ENCODE measurements around the gene TTC23. TPM values are rescaled to one million over a fixed set of nuclear protein-coding genes. Genes with fewer than 3 reads are reported as not detected.

TTC23 gene
- polyA plus RNA-seq, 1 donor (not counting 4 experiments of a cell fraction or from before 2014, with no cell fraction given), result 6.7 TPM

- TF ChIP-seq CTCF (optimal IDR thresholded peaks at IDR 0.05 in 1 of 3, IDR thresholded peaks at IDR 0.05 in 1 of 3, conservative IDR thresholded peaks at IDR 0.05 in 1 of 3; ENCODE audit: extremely low read depth in 1 of 3, insufficient read depth in 2 of 3, low read length in 3 of 3) (no peak), EZH2 (IDR thresholded peaks at IDR 0.05; ENCODE audit: low read length) (no peak)
- Histone ChIP-seq H2AFZ (ENCODE audit: control insufficient read depth, low read length) (no peak overlapping the region), H3K4me1 (ENCODE audit: control insufficient read depth, extremely low read depth, insufficient read depth, low read length) (no peaks in the 10 kb centered on the region), H3K9me3 (ENCODE audit: control insufficient read depth, low read depth, low read length) (no peaks in the 10 kb centered on the region), H3K4me2 (ENCODE audit: control insufficient read depth, extremely low read depth, insufficient read depth, low read depth, low read length) (no peak overlapping the region), H3K4me3 (ENCODE audit: control insufficient read depth in 2 of 3, extremely low read depth in 1 of 3, insufficient read depth in 2 of 3, low read depth in 1 of 3, low read length in 3 of 3) (no peak overlapping the region), H3K27ac (ENCODE audit: control insufficient read depth, insufficient read depth, low read length) (no peak overlapping the region), H3K36me3 (ENCODE audit: control insufficient read depth in 2 of 2, extremely low read depth in 1 of 2, insufficient read depth in 2 of 2, low read length in 2 of 2) (no peaks in the 10 kb centered on the region), H3K27me3 (ENCODE audit: control insufficient read depth, extremely low read depth, insufficient read depth, low read length) (peaks cover 30% of the 10 kb centered on the region), H3K9ac (ENCODE audit: control insufficient read depth, extremely low read depth, insufficient read depth, low read length) (no peak overlapping the region), H4K20me1 (ENCODE audit: control insufficient read depth, extremely low read depth, insufficient read depth, low read length) (no peaks in the 10 kb centered on the region), H3K9me1 (ENCODE audit: control insufficient read depth, extremely low read depth, insufficient read depth, low read length) (no peaks in the 10 kb centered on the region), H3K79me2 (ENCODE audit: control insufficient read depth, insufficient read depth, low read length) (no peaks in the 10 kb centered on the region)
- dilution Hi-C loops (cut with MboI; ENCODE audit: extremely low pct_ligation_motif_present, low sequenced_read_pairs), result no loop called here
- DNase-seq (ENCODE audit: low read depth, low spot score), result no peak
- FAIRE-seq, result no peak
Measured at GRCh38 chr15:99109555-99110021, 139.8 kb downstream of the TTC23 start.

- Histone ChIP-seq H3K27ac (ENCODE audit: control insufficient read depth, insufficient read depth, low read length) (no peak overlapping the region), H3K9me1 (ENCODE audit: control insufficient read depth, extremely low read depth, insufficient read depth, low read length) (no peaks in the 10 kb centered on the region), H3K4me3 (ENCODE audit: control insufficient read depth in 2 of 3, extremely low read depth in 1 of 3, insufficient read depth in 2 of 3, low read depth in 1 of 3, low read length in 3 of 3) (no peak overlapping the region), H3K36me3 (ENCODE audit: control insufficient read depth in 2 of 2, extremely low read depth in 1 of 2, insufficient read depth in 2 of 2, low read length in 2 of 2) (no peaks in the 10 kb centered on the region), H3K4me2 (ENCODE audit: control insufficient read depth, extremely low read depth, insufficient read depth, low read depth, low read length) (no peak overlapping the region), H3K4me1 (ENCODE audit: control insufficient read depth, extremely low read depth, insufficient read depth, low read length) (no peaks in the 10 kb centered on the region), H3K9ac (ENCODE audit: control insufficient read depth, extremely low read depth, insufficient read depth, low read length) (no peak overlapping the region), H3K79me2 (ENCODE audit: control insufficient read depth, insufficient read depth, low read length) (no peaks in the 10 kb centered on the region), H3K9me3 (ENCODE audit: control insufficient read depth, low read depth, low read length) (no peaks in the 10 kb centered on the region), H3K27me3 (ENCODE audit: control insufficient read depth, extremely low read depth, insufficient read depth, low read length) (peaks cover 30% of the 10 kb centered on the region), H2AFZ (ENCODE audit: control insufficient read depth, low read length) (no peak overlapping the region), H4K20me1 (ENCODE audit: control insufficient read depth, extremely low read depth, insufficient read depth, low read length) (no peaks in the 10 kb centered on the region)
- TF ChIP-seq EZH2 (IDR thresholded peaks at IDR 0.05; ENCODE audit: low read length) (no peak), CTCF (optimal IDR thresholded peaks at IDR 0.05 in 1 of 3, IDR thresholded peaks at IDR 0.05 in 1 of 3, conservative IDR thresholded peaks at IDR 0.05 in 1 of 3; ENCODE audit: extremely low read depth in 1 of 3, insufficient read depth in 2 of 3, low read length in 3 of 3) (no peak)
- dilution Hi-C loops (cut with MboI; ENCODE audit: extremely low pct_ligation_motif_present, low sequenced_read_pairs), result no loop called here
- FAIRE-seq, result no peak
- DNase-seq (ENCODE audit: low read depth, low spot score), result no peak
Measured at GRCh38 chr15:99108993-99109392, 140.4 kb downstream of the TTC23 start.
